ENCODE data around the gene SNX25. TPM values are rescaled to one million over a fixed set of nuclear protein-coding genes. Genes with fewer than 3 reads are reported as not detected.
A peak's percentile ranks its signal among the peaks of the same experiment; 100 is the strongest.

The SNX25 gene
- total RNA-seq, 1 donor from 2014 or later = 29.5 TPM

GRCh38 chr4:185352741-185353140, 143.3 kb downstream of the SNX25 start:
- Mint-ChIP-seq H3K9me3 (ENCODE audit: unreplicated experiment) (no peaks in the 10 kb centered on the region), H3K27me3 (ENCODE audit: low read depth, unreplicated experiment) (no peaks in the 10 kb centered on the region), H3K4me3 (ENCODE audit: unreplicated experiment) (no peak overlapping the region), H3K36me3 (ENCODE audit: low read depth, unreplicated experiment) (peaks cover 33% of the 10 kb centered on the region), H3K27ac (ENCODE audit: unreplicated experiment) (no peak overlapping the region), H3K4me1 (ENCODE audit: low read depth, unreplicated experiment) (peaks cover 9% of the 10 kb centered on the region)
- H3K27ac ChIP-seq (ENCODE audit: low read depth, low read length) = no peak overlapping the region
- H3K79me2 ChIP-seq (ENCODE audit: insufficient read depth, low read length) = no peaks in the 10 kb centered on the region
- H3K9ac ChIP-seq (ENCODE audit: low read length) = no peak overlapping the region
- DNase-seq (ENCODE audit: low read depth) (no peak), FAIRE-seq (no peak)
- no peak overlapping the region for H2AFZ ChIP-seq (ENCODE audit: low read depth, low read length)
- H3K27me3 ChIP-seq (ENCODE audit: insufficient read depth, low read length) = no peaks in the 10 kb centered on the region
- H3K36me3 ChIP-seq (ENCODE audit: insufficient read depth, low read length) = peaks cover 6% of the 10 kb centered on the region
- H3K4me1 ChIP-seq (ENCODE audit: insufficient read depth, low read length) = peaks cover 5% of the 10 kb centered on the region
- no peaks in the 10 kb centered on the region for H4K20me1 ChIP-seq (ENCODE audit: insufficient read depth, low read length)
- no peak overlapping the region for H3K4me3 ChIP-seq (ENCODE audit: insufficient read depth, low read depth, low read length)
- TF ChIP-seq CTCF (IDR thresholded peaks at IDR 0.05; ENCODE audit: insufficient read depth, low read depth, low read length) (no peak), EZH2 (IDR thresholded peaks at IDR 0.05; ENCODE audit: insufficient read depth, low read length) (no peak)
- no peak overlapping the region for H3K4me2 ChIP-seq (ENCODE audit: low read length)
- H3K9me3 ChIP-seq (ENCODE audit: insufficient read depth, low read depth, low read length) = no peaks in the 10 kb centered on the region

- H3K4me3 ChIP-seq (ENCODE audit: insufficient read depth, low read depth, low read length) = no peak overlapping the region
- Mint-ChIP-seq H3K27me3 (ENCODE audit: low read depth, unreplicated experiment) (no peaks in the 10 kb centered on the region), H3K4me3 (ENCODE audit: unreplicated experiment) (no peak overlapping the region), H3K36me3 (ENCODE audit: low read depth, unreplicated experiment) (peaks cover 12% of the 10 kb centered on the region), H3K27ac (ENCODE audit: unreplicated experiment) (no peak overlapping the region), H3K9me3 (ENCODE audit: unreplicated experiment) (peaks cover 2% of the 10 kb centered on the region), H3K4me1 (ENCODE audit: low read depth, unreplicated experiment) (peaks cover 27% of the 10 kb centered on the region)
- H3K79me2 ChIP-seq (ENCODE audit: insufficient read depth, low read length) = no peaks in the 10 kb centered on the region
- no peak for TF ChIP-seq EZH2 (IDR thresholded peaks at IDR 0.05; ENCODE audit: insufficient read depth, low read length)
- TF ChIP-seq CTCF (IDR thresholded peaks at IDR 0.05; ENCODE audit: insufficient read depth, low read depth, low read length) = no peak
- no peaks in the 10 kb centered on the region for H3K9me3 ChIP-seq (ENCODE audit: insufficient read depth, low read depth, low read length)
- DNase-seq (ENCODE audit: low read depth) (no peak), FAIRE-seq (no peak)
- H3K4me2 ChIP-seq (ENCODE audit: low read length) = no peak overlapping the region
- no peak overlapping the region for H3K9ac ChIP-seq (ENCODE audit: low read length)
- H3K4me1 ChIP-seq (ENCODE audit: insufficient read depth, low read length) = peaks cover 32% of the 10 kb centered on the region
- H3K27ac ChIP-seq (ENCODE audit: low read depth, low read length) = peak overlapping the region; percentile 94
- H3K27me3 ChIP-seq (ENCODE audit: insufficient read depth, low read length) = no peaks in the 10 kb centered on the region
- no peaks in the 10 kb centered on the region for H3K36me3 ChIP-seq (ENCODE audit: insufficient read depth, low read length)
- H4K20me1 ChIP-seq (ENCODE audit: insufficient read depth, low read length) = no peaks in the 10 kb centered on the region
- no peak overlapping the region for H2AFZ ChIP-seq (ENCODE audit: low read depth, low read length)
Observed at GRCh38 chr4:185357211-185357610, 147.8 kb downstream of the SNX25 start.

GRCh38 chr4:185357733-185358440, 148.5 kb downstream of the SNX25 start:
- no peaks in the 10 kb centered on the region for H3K27me3 Mint-ChIP-seq (ENCODE audit: low read depth, unreplicated experiment)

More at GRCh38 chr4:185357733-185358440, 148.5 kb downstream of the SNX25 start:
- FAIRE-seq (peak; percentile 32), DNase-seq (ENCODE audit: low read depth) (no peak)
- Histone ChIP-seq H3K27me3 (ENCODE audit: insufficient read depth, low read length) (no peaks in the 10 kb centered on the region), H3K4me1 (ENCODE audit: insufficient read depth, low read length) (peaks cover 36% of the 10 kb centered on the region), H3K4me3 (ENCODE audit: insufficient read depth, low read depth, low read length) (no peak overlapping the region), H2AFZ (ENCODE audit: low read depth, low read length) (no peak overlapping the region), H3K79me2 (ENCODE audit: insufficient read depth, low read length) (no peaks in the 10 kb centered on the region), H3K9me3 (ENCODE audit: insufficient read depth, low read depth, low read length) (no peaks in the 10 kb centered on the region), H3K4me2 (ENCODE audit: low read length) (no peak overlapping the region), H3K27ac (ENCODE audit: low read depth, low read length) (peak overlapping the region; percentile 94), H4K20me1 (ENCODE audit: insufficient read depth, low read length) (no peaks in the 10 kb centered on the region), H3K36me3 (ENCODE audit: insufficient read depth, low read length) (peaks cover under 1% of the 10 kb centered on the region), H3K9ac (ENCODE audit: low read length) (no peak overlapping the region)
- no peak for TF ChIP-seq CTCF (IDR thresholded peaks at IDR 0.05; ENCODE audit: insufficient read depth, low read depth, low read length)
- no peak for TF ChIP-seq EZH2 (IDR thresholded peaks at IDR 0.05; ENCODE audit: insufficient read depth, low read length)
- peaks cover 27% of the 10 kb centered on the region for H3K4me1 Mint-ChIP-seq (ENCODE audit: low read depth, unreplicated experiment)
- peaks cover 7% of the 10 kb centered on the region for H3K36me3 Mint-ChIP-seq (ENCODE audit: low read depth, unreplicated experiment)
- H3K4me3 Mint-ChIP-seq (ENCODE audit: unreplicated experiment) = no peak overlapping the region
- peak overlapping the region; percentile 95 for H3K27ac Mint-ChIP-seq (ENCODE audit: unreplicated experiment)
- H3K9me3 Mint-ChIP-seq (ENCODE audit: unreplicated experiment) = peaks cover 2% of the 10 kb centered on the region
